ENCODE measurements around the gene DECR2. TPM values are rescaled to one million over a fixed set of nuclear protein-coding genes. Genes with fewer than 3 reads are reported as not detected.
"Not testable (repeated sequence)": the region's sequence is repeated elsewhere in the genome, so short reads cannot be mapped to it uniquely, and the experiment has no call there.

Gene DECR2, protein sequence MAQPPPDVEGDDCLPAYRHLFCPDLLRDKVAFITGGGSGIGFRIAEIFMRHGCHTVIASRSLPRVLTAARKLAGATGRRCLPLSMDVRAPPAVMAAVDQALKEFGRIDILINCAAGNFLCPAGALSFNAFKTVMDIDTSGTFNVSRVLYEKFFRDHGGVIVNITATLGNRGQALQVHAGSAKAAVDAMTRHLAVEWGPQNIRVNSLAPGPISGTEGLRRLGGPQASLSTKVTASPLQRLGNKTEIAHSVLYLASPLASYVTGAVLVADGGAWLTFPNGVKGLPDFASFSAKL
- polyA plus RNA-seq (ENCODE audit: insufficient read length in 12 of 12): 10 to 100 TPM in 6 of 12 donors, 1 to 10 TPM in 5, not detected in 1; 7.7 to 26.3 (median 11.0) TPM
- long read RNA-seq, donor 1, transcript DECR2-201 (9 exons, 1,615 nt): major isoform, 16 of 32 reads
- long read RNA-seq, donor 1, partial matches to known transcripts: 16 of 32 reads
- long read RNA-seq, donor 1, other reads (novel, unspliced or antisense): 0 of 32 reads
- long read RNA-seq, donor 2, partial matches to known transcripts: 0 of 3 reads
- long read RNA-seq, donor 2, other reads (novel, unspliced or antisense): 0 of 3 reads
- long read RNA-seq, donor 3, partial matches to known transcripts: 0 of 2 reads
- long read RNA-seq, donor 3, other reads (novel, unspliced or antisense): 0 of 2 reads
- long read RNA-seq, donor 4, partial matches to known transcripts: 0 of 3 reads
- long read RNA-seq, donor 4, other reads (novel, unspliced or antisense): 0 of 3 reads
- long read RNA-seq, donor 5, partial matches to known transcripts: 0 of 4 reads
- long read RNA-seq, donor 5, other reads (novel, unspliced or antisense): 0 of 4 reads
- long read RNA-seq, donor 6, partial matches to known transcripts: 8 of 12 reads
- long read RNA-seq, donor 6, other reads (novel, unspliced or antisense): 0 of 12 reads
- long read RNA-seq, donor 7: 0 reads
- long read RNA-seq, donor 8, transcript DECR2-201 (9 exons, 1,615 nt): major isoform, 6 of 6 reads
- long read RNA-seq, donor 8, partial matches to known transcripts: 0 of 6 reads
- long read RNA-seq, donor 8, other reads (novel, unspliced or antisense): 0 of 6 reads
- long read RNA-seq, donor 9, partial matches to known transcripts: 0 of 4 reads
- long read RNA-seq, donor 9, other reads (novel, unspliced or antisense): 0 of 4 reads
- long read RNA-seq, donor 10, transcript DECR2-201 (9 exons, 1,615 nt): major isoform, 5 of 5 reads
- long read RNA-seq, donor 10, partial matches to known transcripts: 0 of 5 reads
- long read RNA-seq, donor 10, other reads (novel, unspliced or antisense): 0 of 5 reads
- long read RNA-seq, donor 11, partial matches to known transcripts: 0 of 3 reads
- long read RNA-seq, donor 11, other reads (novel, unspliced or antisense): 0 of 3 reads

- DNase-seq: peak; percentile 91
Measured at GRCh38 chr16:401468-402348, at the start of gene DECR2. DECR2 (plus strand) TSS chr16:401885; CDS start chr16:401964, 79 bp downstream.

GRCh38 chr16:352547-353403 lies 48.9 kb upstream of the DECR2 start, which contains the start of gene AXIN1:
AXIN1 (minus strand) TSS chr16:352723; CDS start chr16:347025, 5,698 bp downstream.
- DNase-seq: peak; percentile 82

GRCh38 chr16:353404-354290 lies 48.0 kb upstream of the DECR2 start:
- no peak for DNase-seq

DNA sequence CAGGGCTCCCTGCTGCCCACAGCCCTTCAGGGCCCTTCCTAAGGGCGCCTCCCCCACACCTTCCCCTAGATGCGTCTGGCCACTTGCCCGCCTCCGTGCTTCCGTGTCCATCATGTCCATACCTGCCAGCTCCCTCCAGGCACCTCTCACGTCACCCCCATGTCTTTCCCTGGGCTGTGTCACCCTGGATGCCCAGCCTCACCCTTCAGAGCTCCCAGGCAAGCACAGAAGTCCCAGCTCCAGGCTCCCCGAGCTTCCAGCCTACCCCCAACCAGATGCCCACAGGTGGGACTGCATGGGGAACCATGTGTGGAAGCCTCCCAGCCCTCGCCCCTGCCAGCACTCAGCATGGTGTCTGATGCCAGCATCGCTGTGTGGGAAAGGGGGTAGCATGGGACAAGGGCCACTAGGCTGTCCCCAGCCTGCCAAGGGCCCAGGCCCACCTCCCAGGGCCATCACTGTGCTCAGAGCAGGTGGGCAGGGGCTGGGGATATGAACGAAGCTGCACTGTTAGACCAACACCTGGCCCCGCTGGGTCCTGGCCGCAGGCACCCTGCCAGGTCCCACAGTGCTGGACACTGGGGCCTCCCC lies 47.3 kb upstream of the DECR2 start:
- no peak for DNase-seq

GRCh38 chr16:354971-355461 lies 46.7 kb upstream of the DECR2 start:
- DNase-seq: no peak

DNA sequence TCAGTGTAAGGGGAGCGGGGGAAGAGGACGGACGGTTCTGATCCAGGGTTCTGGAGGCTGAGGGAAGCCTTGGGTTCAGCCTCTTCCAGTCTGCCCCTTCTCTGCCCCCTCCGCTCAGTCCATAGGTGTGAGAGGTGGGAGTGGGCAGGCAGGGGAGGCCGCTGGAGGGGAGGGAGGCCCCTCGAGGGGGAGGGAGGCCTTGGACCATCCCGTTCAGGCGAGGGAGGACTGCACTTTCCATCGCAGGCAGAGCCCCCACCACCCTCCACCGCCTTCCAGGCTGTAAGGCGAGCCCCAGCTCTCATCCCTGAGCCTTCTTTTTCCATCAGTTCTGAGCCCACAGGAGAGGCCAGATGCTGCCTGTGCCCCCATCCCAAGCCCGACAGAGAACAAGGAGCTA lies 44.9 kb upstream of the DECR2 start:
- no peak for DNase-seq

DNA sequence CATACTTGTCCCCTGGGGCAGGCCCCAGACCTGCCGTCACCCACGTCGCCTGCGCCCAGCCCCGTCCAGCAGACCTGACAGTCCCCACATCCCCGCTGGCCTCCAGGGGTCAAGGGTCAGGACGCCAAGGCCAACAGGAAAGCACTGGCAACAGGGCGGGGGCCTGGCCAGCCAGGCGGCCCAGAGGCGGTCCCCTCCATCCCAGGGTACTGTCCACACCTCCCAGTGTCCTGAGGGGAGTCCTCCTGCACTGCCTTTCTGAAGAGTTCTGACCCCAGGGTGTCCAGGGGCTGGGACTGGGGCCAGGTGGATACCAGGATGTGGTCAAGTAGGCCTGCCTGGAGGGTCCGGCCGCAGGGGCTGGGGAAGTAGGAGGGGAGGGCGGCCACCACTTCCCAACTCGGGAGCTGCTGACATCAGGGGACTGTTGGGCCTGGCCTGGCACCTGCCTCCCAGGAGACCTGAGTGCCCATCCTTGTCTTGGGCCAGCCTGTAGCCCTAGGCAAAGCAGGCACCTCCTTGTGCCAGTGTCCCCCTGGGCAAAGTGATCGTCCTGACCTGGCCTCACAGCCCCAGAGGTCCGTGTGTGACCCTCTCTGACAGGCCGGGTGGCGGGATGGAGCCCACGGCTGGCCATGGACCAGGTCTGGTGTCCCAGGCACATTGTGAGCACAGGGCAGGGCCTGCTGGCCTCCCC lies 42.5 kb upstream of the DECR2 start:
- no peak for DNase-seq

- DNase-seq: no peak
Measured at GRCh38 chr16:359871-360697, 41.6 kb upstream of the DECR2 start.

GRCh38 chr16:360698-361336 lies 40.9 kb upstream of the DECR2 start:
- no peak for DNase-seq

DNA sequence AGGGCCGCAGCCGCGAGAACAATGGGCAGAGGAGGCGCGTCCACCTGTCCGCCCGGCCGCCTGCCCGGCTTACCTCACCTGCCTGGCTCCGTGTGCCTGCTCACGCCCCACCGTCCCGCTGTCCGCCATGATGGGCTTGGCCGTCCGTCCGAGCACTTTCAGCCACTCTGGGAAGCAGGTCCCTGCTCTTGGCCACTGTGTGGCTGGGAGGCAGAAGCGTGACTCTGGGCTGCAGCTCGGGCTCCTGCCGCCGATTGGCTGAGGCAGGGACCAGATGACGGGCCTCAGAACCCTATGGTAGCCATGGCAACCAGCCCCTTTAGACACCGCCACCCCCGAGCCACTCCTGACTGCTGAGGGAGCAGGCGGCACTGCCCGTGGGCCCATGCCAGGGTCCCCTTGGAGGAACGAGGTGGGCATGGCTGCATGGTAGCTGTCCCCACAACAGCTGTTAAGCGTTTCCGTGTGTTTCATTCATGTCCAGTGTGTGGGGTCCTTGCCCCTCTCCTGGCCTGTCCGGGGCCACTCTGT lies 40.3 kb upstream of the DECR2 start:
- no peak for DNase-seq

GRCh38 chr16:361872-362701 lies 39.6 kb upstream of the DECR2 start:
- no peak for DNase-seq

DNA sequence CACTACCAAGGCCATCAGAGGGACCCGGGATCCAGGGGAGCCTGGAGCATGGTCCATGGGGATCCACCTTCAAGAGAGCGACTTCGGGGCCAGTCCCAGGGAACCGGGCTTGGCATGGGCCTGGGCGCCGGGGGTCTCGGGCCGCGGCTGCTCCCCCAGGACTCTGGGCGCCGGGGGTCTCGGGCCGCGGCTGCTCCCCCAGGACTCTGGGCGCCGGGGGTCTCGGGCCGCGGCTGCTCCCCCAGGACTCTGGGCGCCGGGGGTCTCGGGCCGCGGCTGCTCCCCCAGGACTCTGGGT lies 39.0 kb upstream of the DECR2 start:
- DNase-seq: not testable (repeated sequence)

DNA sequence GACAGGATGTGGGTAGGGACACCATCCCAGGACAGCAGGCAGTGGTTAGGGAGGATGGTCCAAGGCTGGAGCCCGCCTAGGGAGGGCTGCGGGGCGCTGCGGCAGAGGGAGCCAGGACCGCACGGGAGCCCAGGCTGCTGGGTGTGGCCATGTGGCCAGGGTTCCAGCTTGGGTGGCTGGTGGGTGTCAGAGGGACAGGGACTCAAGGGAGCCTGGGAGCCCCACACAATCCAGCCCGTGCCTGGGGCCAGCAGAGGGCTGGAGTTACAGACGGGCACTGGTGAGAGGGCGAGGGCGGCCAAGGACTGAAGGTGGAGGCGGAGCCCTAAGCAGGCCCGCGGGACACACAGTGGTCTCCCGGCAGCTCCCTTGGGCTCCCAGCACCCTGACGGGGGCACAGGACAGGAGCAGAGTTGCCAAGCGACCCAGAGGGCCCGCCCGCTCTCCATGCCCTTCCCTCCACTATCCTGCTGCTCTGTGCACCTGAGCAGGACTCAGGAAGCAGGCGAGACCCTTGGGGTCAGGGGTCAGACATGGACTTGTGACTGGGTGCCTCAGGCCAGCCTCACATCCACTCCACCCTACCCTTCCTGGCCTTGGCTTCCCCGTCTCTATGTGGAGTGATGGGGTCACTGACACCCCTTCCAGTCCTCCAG lies 38.4 kb upstream of the DECR2 start:
- no peak for DNase-seq
